HEK293 (cell line): ENCODE measurements around the gene MGAT4A.

Source experiments
- CTCF ChIA-PET: fragments of 350-600 bp; formaldehyde crosslinking; extraction: SDS; loops from one replicate; lab custom pipeline; 2021; ENCODE audit warnings: antibody characterized with exemption; lab: Yijun Ruan, JAX
- POLR2A ChIA-PET: fragments of 300-600 bp; formaldehyde crosslinking; extraction: SDS; loops from one replicate; lab custom pipeline; 2020; ENCODE audit warnings: antibody characterized with exemption, inconsistent platforms; lab: Yijun Ruan, JAX
- H3K27ac ChIP-seq: fragments of 200-500 bp; sonication (Bioruptor generic); 2 replicates; pipeline ENCODE4 v1.5.1; 2014; ENCODE audit warnings: low read depth, low read length, control low read depth, inconsistent platforms; ENCODE audit errors: extremely low read depth
- H3K36me3 ChIP-seq, 2 experiments: fragments of 200-500 bp in 1 of 2; sonication (Bioruptor generic) in 1 of 2; 1 replicate in 1 of 2; 2 replicates in 1 of 2; pipeline ENCODE4 v1.5.1; 2014 to 2017; ENCODE audit warnings: inconsistent platforms in 2 of 2, low read length in 2 of 2; ENCODE audit not compliant: control insufficient read depth in 2 of 2, insufficient read depth in 1 of 2
- H3K4me1 ChIP-seq: fragments of 200-500 bp; sonication (Bioruptor generic); 2 replicates; pipeline ENCODE4 v1.5.1; 2014; ENCODE audit warnings: mild to moderate bottlenecking, low read length, inconsistent platforms; ENCODE audit not compliant: control insufficient read depth, insufficient read depth
- H3K4me3 ChIP-seq: 2 replicates; pipeline ENCODE4 v1.5.1; 2011; ENCODE audit warnings: low read depth, mild to moderate bottlenecking, control low read depth, low read length, moderate library complexity
- H3K9me3 ChIP-seq: fragments of 200-500 bp; sonication (Bioruptor generic); 2 replicates; pipeline ENCODE4 v1.5.1; 2014; ENCODE audit warnings: low read depth, low read length, inconsistent platforms; ENCODE audit not compliant: control insufficient read depth, insufficient read depth
- KLF1 ChIP-seq: fragments of 450-650 bp; formaldehyde crosslinking; IDR thresholded peaks from 2 replicates; pipeline ENCODE4 v1.5.1; 2016; ENCODE audit warnings: missing biosample characterization, missing genetic modification characterization
- KLF8 ChIP-seq: fragments of 450-650 bp; formaldehyde crosslinking; IDR thresholded peaks from 2 replicates; pipeline ENCODE4 v1.5.1; 2016; ENCODE audit warnings: missing biosample characterization, missing genetic modification characterization
- PRDM1 ChIP-seq: fragments of 450-650 bp; formaldehyde crosslinking; IDR thresholded peaks from 2 replicates; pipeline ENCODE4; 2016; ENCODE audit warnings: missing biosample characterization, missing genetic modification characterization
- ZFP37 ChIP-seq: fragments of 450-650 bp; formaldehyde crosslinking; IDR thresholded peaks from 2 replicates; pipeline ENCODE4 v1.5.1; 2016; ENCODE audit warnings: missing biosample characterization, missing genetic modification characterization
- ZNF19 ChIP-seq: fragments of 450-650 bp; formaldehyde crosslinking; IDR thresholded peaks from 2 replicates; pipeline ENCODE4; 2016; ENCODE audit warnings: missing biosample characterization, missing genetic modification characterization, low read depth
- ZNF202 ChIP-seq: fragments of 450-650 bp; formaldehyde crosslinking; IDR thresholded peaks from 2 replicates; pipeline ENCODE4 v1.5.1; 2016; ENCODE audit warnings: missing biosample characterization, missing genetic modification characterization, borderline replicate concordance
- ZNF239 ChIP-seq: fragments of 450-650 bp; formaldehyde crosslinking; IDR thresholded peaks from 2 replicates; pipeline ENCODE4 v1.5.1; 2016; ENCODE audit warnings: missing biosample characterization, missing genetic modification characterization
- ZNF404 ChIP-seq: fragments of 450-650 bp; formaldehyde crosslinking; IDR thresholded peaks from 2 replicates; pipeline ENCODE4 v1.5.1; 2017; ENCODE audit warnings: missing biosample characterization, missing genetic modification characterization
- ZNF501 ChIP-seq: fragments of 450-650 bp; formaldehyde crosslinking; IDR thresholded peaks from 2 replicates; pipeline ENCODE4 v1.5.1; 2016; ENCODE audit warnings: missing biosample characterization, missing genetic modification characterization
- ZNF549 ChIP-seq: fragments of 450-650 bp; IDR thresholded peaks from 2 replicates; pipeline ENCODE4 v1.5.1; 2018; ENCODE audit warnings: missing biosample characterization, missing genetic modification characterization, mild to moderate bottlenecking, inconsistent platforms, moderate library complexity
- ZNF654 ChIP-seq: fragments of 450-650 bp; formaldehyde crosslinking; IDR thresholded peaks from 2 replicates; pipeline ENCODE4 v1.5.1; 2016; ENCODE audit warnings: low read depth, missing biosample characterization, missing genetic modification characterization
- ZNF658 ChIP-seq: fragments of 450-650 bp; formaldehyde crosslinking; IDR thresholded peaks from 2 replicates; pipeline ENCODE4; 2016; ENCODE audit warnings: missing biosample characterization, missing genetic modification characterization
- ZNF664 ChIP-seq: fragments of 450-650 bp; formaldehyde crosslinking; IDR thresholded peaks from 2 replicates; pipeline ENCODE4 v1.5.1; 2016; ENCODE audit warnings: missing biosample characterization, missing genetic modification characterization
- ZSCAN23 ChIP-seq: fragments of 450-650 bp; formaldehyde crosslinking; IDR thresholded peaks from 2 replicates; pipeline ENCODE4 v1.5.1; 2016; ENCODE audit warnings: missing biosample characterization, missing genetic modification characterization
- TF ChIP-seq, protein P1 (sequence below): fragments of 450-650 bp; formaldehyde crosslinking; IDR thresholded peaks from 2 replicates; pipeline ENCODE4 v1.5.1; 2016; ENCODE audit warnings: missing biosample characterization, missing genetic modification characterization
- TF ChIP-seq, protein P2 (sequence below): fragments of 450-650 bp; formaldehyde crosslinking; IDR thresholded peaks from 2 replicates; pipeline ENCODE4 v1.5.1; 2016; ENCODE audit warnings: missing biosample characterization, missing genetic modification characterization
- TF ChIP-seq, protein P3 (sequence below): fragments of 450-650 bp; formaldehyde crosslinking; conservative IDR thresholded peaks from 2 replicates; pipeline ENCODE4 v1.5.1; 2016; ENCODE audit warnings: low read depth, missing biosample characterization, missing genetic modification characterization

The MGAT4A gene

GRCh38 chr2:98570356-98570755 lies 160.6 kb downstream of the MGAT4A start (continued):
- TF ChIP-seq ZNF549 (tag by site-specific recombination) = no peak

GRCh38 chr2:98569915-98570314 lies 161.0 kb downstream of the MGAT4A start:
- Histone ChIP-seq H3K27ac (no peak overlapping the region), H3K4me1 (no peaks in the 10 kb centered on the region), H3K4me3 (no peak overlapping the region), H3K36me3 (peaks cover 0 to 91% of the 10 kb centered on the region in 2 experiments; a peak in 2 of 3 replicates), H3K9me3 (no peaks in the 10 kb centered on the region)
- ChIA-PET CTCF (interaction anchor here (0.9 to 1.7 kb wide), 3 partner anchors 14 to 79 kb away, joined by 3 to 6 read pairs (median 5); no protein-coding TSS in a partner anchor), POLR2A (no interaction called here)
- TF ChIP-seq ZNF239 (no peak), ZNF202 (tag by site-specific recombination) (no peak), ZNF404 (tag by site-specific recombination) (no peak), KLF1 (tag by site-specific recombination) (no peak), KLF8 (no peak), PRDM1 (tag by site-specific recombination) (no peak), ZNF664 (tag by site-specific recombination) (no peak)

- no peak for TF ChIP-seq ZNF19
- TF ChIP-seq ZNF501 (tag by site-specific recombination) = no peak
- TF ChIP-seq ZNF658 (tag by site-specific recombination) = no peak
- TF ChIP-seq ZFP37 (tag by site-specific recombination) = no peak
- TF ChIP-seq, protein P1, sequence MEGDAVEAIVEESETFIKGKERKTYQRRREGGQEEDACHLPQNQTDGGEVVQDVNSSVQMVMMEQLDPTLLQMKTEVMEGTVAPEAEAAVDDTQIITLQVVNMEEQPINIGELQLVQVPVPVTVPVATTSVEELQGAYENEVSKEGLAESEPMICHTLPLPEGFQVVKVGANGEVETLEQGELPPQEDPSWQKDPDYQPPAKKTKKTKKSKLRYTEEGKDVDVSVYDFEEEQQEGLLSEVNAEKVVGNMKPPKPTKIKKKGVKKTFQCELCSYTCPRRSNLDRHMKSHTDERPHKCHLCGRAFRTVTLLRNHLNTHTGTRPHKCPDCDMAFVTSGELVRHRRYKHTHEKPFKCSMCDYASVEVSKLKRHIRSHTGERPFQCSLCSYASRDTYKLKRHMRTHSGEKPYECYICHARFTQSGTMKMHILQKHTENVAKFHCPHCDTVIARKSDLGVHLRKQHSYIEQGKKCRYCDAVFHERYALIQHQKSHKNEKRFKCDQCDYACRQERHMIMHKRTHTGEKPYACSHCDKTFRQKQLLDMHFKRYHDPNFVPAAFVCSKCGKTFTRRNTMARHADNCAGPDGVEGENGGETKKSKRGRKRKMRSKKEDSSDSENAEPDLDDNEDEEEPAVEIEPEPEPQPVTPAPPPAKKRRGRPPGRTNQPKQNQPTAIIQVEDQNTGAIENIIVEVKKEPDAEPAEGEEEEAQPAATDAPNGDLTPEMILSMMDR (tag by site-specific recombination) = peak; percentile 64
- no peak for TF ChIP-seq ZSCAN23 (tag by site-specific recombination)
- TF ChIP-seq, protein P2, sequence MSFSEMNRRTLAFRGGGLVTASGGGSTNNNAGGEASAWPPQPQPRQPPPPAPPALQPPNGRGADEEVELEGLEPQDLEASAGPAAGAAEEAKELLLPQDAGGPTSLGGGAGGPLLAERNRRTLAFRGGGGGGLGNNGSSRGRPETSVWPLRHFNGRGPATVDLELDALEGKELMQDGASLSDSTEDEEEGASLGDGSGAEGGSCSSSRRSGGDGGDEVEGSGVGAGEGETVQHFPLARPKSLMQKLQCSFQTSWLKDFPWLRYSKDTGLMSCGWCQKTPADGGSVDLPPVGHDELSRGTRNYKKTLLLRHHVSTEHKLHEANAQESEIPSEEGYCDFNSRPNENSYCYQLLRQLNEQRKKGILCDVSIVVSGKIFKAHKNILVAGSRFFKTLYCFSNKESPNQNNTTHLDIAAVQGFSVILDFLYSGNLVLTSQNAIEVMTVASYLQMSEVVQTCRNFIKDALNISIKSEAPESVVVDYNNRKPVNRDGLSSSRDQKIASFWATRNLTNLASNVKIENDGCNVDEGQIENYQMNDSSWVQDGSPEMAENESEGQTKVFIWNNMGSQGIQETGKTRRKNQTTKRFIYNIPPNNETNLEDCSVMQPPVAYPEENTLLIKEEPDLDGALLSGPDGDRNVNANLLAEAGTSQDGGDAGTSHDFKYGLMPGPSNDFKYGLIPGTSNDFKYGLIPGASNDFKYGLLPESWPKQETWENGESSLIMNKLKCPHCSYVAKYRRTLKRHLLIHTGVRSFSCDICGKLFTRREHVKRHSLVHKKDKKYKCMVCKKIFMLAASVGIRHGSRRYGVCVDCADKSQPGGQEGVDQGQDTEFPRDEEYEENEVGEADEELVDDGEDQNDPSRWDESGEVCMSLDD (tag by site-specific recombination) = no peak
- TF ChIP-seq, protein P3, sequence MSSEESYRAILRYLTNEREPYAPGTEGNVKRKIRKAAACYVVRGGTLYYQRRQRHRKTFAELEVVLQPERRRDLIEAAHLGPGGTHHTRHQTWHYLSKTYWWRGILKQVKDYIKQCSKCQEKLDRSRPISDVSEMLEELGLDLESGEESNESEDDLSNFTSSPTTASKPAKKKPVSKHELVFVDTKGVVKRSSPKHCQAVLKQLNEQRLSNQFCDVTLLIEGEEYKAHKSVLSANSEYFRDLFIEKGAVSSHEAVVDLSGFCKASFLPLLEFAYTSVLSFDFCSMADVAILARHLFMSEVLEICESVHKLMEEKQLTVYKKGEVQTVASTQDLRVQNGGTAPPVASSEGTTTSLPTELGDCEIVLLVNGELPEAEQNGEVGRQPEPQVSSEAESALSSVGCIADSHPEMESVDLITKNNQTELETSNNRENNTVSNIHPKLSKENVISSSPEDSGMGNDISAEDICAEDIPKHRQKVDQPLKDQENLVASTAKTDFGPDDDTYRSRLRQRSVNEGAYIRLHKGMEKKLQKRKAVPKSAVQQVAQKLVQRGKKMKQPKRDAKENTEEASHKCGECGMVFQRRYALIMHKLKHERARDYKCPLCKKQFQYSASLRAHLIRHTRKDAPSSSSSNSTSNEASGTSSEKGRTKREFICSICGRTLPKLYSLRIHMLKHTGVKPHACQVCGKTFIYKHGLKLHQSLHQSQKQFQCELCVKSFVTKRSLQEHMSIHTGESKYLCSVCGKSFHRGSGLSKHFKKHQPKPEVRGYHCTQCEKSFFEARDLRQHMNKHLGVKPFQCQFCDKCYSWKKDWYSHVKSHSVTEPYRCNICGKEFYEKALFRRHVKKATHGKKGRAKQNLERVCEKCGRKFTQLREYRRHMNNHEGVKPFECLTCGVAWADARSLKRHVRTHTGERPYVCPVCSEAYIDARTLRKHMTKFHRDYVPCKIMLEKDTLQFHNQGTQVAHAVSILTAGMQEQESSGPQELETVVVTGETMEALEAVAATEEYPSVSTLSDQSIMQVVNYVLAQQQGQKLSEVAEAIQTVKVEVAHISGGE = no peak
- peak; percentile 30; the same call in 1 of the 2 replicates for TF ChIP-seq ZNF654
- no peaks in the 10 kb centered on the region for H3K4me1 ChIP-seq
- ChIA-PET POLR2A (no interaction called here), CTCF (interaction anchor here (0.5 to 1.9 kb wide), 17 partner anchors 11 to 497 kb away, joined by 3 to 22 read pairs (median 3); no protein-coding TSS in a partner anchor)
- H3K4me3 ChIP-seq = no peak overlapping the region
- peaks cover 0 to 94% of the 10 kb centered on the region in 2 experiments; a peak in 2 of 3 replicates for H3K36me3 ChIP-seq
- no peaks in the 10 kb centered on the region for H3K9me3 ChIP-seq
- H3K27ac ChIP-seq = no peak overlapping the region
Measured at GRCh38 chr2:98569197-98569793, 161.6 kb downstream of the MGAT4A start.
